D721Med (cell line): ENCODE results near the gene PTPRG.

ENCODE experiments used
- DNase-seq: peaks from one replicate; pipeline ENCODE4 v3.0.0; 2011; ENCODE audit warnings: low spot score; ENCODE audit not compliant: insufficient read length
- FAIRE-seq: peaks from 2 replicates; lab custom pipeline; 2011; peaks lifted over from hg19 to GRCh38; lab: Jason Lieb, UNC
- TF ChIP-seq, protein P1 (sequence below): IDR thresholded peaks from 2 replicates; pipeline ENCODE4 v1.5.1; 2012; ENCODE audit warnings: mild to moderate bottlenecking, control low read depth; ENCODE audit not compliant: insufficient read depth; ENCODE audit errors: missing control alignments

The PTPRG gene

DNA sequence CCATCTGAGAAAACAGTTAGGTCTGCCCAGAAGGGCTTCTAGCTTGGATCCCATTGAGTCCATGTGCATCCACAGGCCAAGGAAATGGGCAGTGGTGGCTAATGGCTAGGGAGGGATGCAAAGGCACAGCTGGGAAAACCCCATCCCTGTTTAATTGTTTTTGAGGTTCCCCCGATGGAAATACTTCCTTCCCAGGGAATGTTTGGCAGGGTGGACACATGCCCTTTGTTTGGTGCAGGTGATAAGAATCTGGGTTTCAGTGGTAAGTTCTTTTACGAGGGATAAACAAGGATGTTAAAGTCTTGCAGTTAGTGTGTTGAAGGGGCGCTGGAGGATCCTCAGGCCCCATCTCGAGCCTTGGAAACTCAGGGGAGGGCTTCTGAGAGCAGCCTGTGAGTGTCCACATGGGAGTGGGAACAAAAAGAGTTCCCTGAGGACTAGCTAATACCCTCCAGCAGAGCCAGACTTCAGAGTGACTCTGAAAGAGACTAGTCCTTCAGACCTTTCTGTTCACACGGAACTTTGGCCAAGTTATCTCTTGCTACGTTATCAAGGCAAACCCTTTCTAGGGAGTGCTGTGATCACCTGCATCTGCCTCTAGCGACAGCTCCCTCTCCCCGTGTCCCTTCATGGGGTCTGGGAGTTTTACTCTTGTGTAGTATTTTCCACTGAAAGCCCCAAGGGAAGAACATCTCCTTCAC is 17.4 kb downstream of the PTPRG start:
- no peak for DNase-seq
- no peak for FAIRE-seq
- TF ChIP-seq, protein P1, sequence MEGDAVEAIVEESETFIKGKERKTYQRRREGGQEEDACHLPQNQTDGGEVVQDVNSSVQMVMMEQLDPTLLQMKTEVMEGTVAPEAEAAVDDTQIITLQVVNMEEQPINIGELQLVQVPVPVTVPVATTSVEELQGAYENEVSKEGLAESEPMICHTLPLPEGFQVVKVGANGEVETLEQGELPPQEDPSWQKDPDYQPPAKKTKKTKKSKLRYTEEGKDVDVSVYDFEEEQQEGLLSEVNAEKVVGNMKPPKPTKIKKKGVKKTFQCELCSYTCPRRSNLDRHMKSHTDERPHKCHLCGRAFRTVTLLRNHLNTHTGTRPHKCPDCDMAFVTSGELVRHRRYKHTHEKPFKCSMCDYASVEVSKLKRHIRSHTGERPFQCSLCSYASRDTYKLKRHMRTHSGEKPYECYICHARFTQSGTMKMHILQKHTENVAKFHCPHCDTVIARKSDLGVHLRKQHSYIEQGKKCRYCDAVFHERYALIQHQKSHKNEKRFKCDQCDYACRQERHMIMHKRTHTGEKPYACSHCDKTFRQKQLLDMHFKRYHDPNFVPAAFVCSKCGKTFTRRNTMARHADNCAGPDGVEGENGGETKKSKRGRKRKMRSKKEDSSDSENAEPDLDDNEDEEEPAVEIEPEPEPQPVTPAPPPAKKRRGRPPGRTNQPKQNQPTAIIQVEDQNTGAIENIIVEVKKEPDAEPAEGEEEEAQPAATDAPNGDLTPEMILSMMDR = no peak

DNA sequence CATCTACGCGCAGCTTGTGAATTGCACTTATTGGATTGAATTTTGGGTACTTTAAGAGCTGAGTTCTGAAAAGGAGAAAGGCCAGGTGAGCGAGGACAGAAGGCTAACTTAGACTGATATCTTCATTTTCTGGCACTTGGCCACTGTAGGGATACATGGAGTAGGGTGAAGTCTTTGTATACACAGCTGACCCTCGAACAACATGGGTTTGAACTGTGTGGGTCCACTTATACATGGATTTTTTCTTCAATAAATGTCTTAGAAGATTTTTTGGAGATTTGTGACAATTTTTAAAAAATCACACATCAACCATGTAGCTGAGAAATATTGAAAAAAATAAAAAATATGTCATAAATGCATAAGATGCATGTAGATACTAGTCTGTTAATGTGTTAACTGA is 18.3 kb downstream of the PTPRG start:
- no peak for DNase-seq
- TF ChIP-seq, protein P1 = no peak
- no peak for FAIRE-seq

DNA sequence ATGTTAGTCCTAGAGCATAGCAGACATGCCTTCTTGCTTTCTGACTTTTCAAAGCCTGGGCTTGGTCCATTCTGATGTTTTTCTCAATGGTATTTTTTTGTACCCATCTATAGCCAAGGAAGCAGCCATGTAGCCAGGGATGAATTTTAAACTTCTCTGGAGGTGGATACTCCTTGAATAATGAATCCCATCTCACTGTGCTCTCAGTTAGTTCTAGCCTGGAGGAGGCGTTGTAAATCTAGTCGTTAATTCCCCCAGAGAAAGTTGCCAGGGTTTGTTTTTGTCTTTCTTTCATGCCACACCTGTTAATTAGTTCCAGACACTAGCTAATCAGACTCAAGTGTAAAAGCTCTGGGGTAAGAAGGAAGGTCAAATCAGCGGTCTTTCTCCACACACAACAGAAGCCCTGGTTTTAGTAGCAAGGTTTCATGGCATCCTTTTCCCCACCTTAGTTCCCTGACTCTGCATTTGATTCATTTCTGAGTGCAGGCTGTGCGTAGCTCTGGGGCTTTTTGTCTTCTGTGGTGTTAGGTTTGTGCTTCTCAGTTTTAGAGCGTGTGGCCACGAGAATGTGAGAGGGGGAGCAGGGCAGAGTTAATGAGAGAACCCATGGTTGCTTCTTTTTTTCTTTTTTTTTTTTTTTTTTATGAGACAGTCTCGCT is 19.7 kb downstream of the PTPRG start:
- DNase-seq = no peak
- TF ChIP-seq, protein P1 = no peak
- FAIRE-seq = no peak

DNA sequence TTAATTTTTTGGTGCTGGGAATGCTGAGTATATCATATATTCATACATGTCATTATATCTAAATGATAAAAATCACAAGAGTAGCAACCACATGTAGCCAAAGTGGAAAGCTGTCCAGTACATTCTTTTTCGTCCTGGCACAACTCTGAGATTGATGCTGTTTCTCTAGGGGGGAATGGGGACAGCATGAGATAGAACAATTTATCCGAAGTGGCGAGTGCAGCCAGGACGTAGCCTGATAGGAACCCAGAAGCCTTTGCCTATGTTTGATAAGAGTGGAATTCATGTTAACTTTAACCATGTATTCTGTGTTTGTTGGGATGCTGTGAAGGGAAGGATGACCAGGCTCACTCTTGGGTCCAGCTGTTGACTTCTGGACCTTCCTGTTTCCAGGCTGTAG is 20.9 kb downstream of the PTPRG start:
- FAIRE-seq (no peak), DNase-seq (no peak)
- TF ChIP-seq, protein P1 = no peak

DNA sequence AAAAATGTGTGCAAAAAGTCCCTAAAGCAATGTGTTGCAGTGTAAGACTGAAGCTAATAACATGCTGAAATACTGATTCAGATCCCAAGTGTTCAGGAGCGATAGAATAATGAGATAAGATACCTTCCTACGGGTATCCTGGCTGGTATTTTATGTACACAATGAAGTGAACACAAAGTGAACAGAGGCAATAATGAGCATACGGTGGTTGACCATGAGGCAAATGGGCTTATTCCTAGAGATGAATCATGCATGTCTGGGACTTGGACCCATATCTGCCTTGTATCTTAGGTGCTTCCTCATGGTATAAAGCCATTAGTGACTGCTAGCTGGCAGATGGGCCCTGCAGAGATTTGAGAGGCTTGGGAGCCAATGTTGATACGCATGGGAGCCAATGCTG is 21.5 kb downstream of the PTPRG start:
- DNase-seq (no peak), FAIRE-seq (no peak)
- TF ChIP-seq, protein P1 = no peak

DNA sequence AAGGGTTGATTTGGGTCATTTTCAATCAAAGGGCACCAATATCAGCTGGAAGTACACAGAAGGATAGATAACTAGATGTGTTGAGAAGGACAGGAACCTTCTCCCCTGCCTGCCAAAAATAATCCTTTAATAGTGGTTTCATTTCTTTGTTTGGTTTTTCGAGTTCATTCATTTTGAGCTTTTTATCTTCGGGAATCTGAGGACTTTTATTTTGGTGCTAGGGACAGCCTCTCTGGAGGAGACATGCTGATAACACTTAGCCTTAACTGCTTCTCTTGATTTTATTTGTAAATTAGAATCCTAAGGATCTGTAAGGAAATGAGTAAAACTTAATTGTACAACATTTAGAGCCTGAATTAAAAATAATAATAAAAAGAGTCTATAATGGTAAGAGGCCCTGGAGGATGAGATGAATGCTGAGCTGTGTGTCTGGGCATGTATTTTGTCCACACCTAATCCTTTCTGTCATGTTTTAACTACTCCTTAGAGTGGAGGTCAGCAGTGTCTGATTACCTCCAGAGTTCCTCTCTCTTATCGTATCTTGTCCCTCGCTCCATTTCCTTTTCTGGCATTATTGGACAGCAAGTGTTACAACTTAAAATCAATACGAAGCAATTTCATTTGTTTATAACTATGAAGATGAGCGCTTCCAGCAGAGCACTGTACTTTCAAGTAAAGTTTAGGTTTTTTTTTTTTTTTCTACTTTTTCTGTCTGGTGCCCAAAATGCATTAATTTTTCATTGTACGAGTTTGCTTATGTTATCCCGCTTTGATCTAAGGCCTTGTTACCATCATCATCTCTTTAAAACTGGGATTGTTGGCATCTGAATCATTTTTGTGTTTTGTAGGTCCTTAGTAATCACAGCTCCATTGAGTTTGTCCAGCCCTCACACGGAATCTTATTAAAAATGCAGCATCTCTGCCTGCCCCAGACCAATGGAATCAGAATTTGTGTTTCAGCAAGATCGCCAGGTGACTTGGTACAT is 22.8 kb downstream of the PTPRG start:
- DNase-seq (no peak), FAIRE-seq (no peak)
- TF ChIP-seq, protein P1 = no peak
